Femur (tissue), 1 donor: ENCODE results near the gene LHX6.

ENCODE experiments used
- DNase-seq: peaks from one replicate; pipeline ENCODE4 v3.0.0-alpha.2; 2017

Gene LHX6

DNA sequence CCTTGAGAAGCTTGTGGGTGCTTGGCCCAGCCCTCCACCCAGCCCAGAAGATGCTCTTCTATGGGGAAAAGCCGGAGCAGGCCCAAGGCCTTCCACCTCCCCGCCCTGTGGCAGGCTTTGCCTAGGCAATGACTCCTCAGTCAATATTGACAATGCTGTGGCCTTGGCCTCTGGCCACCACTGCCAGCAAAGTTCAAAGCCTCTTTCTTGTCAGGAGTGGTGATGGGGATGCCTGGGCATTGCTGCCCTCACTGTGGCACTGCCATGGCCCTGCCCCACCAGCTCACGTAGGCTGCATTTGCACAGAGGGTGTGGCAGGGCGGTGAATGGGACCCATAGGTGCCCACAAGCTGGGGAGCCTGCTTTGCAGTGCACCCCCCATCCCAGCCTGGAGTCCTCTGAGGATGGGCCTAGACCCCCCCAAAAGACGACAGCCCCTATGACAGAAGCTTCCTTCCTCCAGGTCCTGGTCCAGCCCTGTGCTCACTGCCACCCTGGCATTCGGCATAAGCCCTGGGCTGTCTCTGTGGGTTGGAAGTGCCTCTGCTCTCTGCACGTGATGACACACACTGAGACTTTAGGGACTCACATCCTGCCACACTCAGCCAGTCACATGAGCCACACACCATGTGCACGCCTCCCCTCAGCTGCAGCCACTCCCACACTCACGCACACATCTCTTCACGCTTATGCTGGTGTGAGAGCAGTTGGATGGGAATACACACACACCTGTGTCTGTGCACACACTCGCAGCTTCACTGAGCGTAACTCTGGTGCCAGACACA lies 38.0 kb downstream of the LHX6 start:
- no peak for DNase-seq

DNA sequence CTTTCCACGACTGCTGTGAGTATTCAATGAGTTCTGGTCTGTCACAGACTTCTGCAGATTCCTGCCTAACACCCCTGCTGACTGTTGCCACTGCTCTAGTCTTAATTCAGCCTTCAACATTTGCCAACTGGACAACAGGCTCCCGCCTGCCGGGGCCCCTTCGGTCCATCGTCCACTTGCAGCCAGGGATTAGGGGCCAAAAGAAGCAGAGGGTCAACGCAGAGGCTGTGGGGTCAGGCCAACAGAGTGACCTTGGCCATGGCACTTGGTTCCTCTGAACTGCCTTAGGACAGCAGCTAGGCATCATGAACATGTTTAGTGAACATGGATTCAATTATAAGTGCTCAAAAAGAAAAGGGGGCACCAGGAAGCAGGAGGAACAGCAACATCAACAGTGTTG lies 40.4 kb downstream of the LHX6 start:
- no peak for DNase-seq

- no peak for DNase-seq
Observed at GRCh38 chr9:122186777-122187470, 41.8 kb downstream of the LHX6 start.

- DNase-seq = no peak
Observed at GRCh38 chr9:122186301-122186700, 42.5 kb downstream of the LHX6 start.

- no peak for DNase-seq
Observed at GRCh38 chr9:122184551-122184950, 44.2 kb downstream of the LHX6 start.

DNA sequence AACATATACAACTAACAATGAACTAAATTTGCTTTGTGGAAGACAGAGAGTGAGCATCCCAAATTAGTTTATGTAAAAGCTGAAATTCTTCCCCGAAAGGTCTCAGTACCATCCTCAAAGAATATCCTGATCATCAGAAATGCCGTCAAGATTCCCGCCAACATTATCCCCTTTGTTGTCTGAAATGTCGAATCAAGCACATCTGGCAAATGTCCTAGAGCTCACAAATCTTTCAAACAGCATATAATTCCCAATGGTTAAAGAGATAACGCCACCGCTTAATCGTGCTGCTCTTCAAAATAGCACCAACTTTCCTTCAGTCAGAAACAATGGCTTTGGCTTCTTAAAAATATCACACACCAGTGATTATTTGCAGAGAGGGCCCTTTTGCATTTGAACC lies 45.3 kb downstream of the LHX6 start:
- no peak for DNase-seq

- no peak for DNase-seq
Observed at GRCh38 chr9:122180633-122181032, 48.1 kb downstream of the LHX6 start.

DNA sequence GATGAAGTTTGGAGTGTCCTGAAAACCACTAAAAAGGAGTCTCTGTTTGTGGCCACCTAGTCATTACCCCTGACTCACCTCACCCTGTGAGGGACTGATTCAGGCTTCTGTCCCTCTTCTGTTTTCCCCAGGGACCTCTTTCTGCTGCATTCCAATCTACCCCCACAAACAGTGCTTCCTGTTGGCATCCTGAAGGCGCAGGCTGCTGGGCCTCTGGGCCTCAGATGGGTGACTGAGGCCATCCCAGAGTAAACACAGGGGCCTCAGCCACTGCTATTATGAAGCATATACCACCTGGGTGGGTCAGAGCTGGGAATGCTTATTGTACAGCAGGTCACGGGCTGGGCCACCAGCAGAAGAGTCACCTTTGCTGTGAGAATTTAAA lies 49.1 kb downstream of the LHX6 start:
- DNase-seq = no peak

- no peak for DNase-seq
Observed at GRCh38 chr9:122179054-122179689, 49.6 kb downstream of the LHX6 start.

GRCh38 chr9:122176916-122177315 lies 51.8 kb downstream of the LHX6 start:
- DNase-seq = no peak

- no peak for DNase-seq
Observed at GRCh38 chr9:122173670-122174069, 55.1 kb downstream of the LHX6 start.

- DNase-seq = no peak
Observed at GRCh38 chr9:122172131-122172530, 56.6 kb downstream of the LHX6 start.

- DNase-seq = no peak
Observed at GRCh38 chr9:122168356-122168755, 60.4 kb downstream of the LHX6 start.

- DNase-seq = no peak
Observed at GRCh38 chr9:122164286-122164685, 64.5 kb downstream of the LHX6 start.

DNA sequence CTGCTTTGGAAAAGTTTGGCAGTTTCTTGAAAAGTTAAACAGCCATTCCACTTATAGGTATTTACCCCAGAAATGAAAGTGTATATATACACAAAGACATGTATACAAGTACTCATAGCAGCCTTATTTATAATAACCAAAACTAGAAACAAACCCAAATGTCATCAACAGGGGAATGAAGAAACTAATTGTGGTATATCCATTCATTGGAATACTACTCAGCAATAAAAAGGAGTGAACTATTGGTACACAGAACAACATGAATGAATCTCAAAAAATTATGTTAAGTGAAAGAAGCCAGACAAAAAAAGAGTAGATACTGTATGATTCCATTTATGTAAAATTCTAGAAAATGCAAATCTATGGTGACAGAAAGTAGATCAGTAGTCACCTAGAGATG lies 66.3 kb downstream of the LHX6 start:
- no peak for DNase-seq

DNA sequence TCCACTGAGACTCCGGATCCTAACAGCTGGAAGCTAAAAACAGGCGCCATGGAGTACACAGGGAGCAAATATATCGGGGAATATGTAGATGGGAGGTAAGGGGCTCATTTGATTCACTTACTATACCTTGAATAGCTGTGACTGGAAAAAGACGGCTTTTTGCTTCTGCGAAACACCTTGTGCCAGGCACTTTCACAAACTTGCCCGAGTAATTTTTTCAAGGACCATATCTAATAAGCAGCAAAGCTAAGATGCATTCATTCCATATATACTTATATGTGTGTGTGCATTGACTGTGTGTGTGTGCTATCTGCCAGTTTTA lies 68.9 kb downstream of the LHX6 start:
- no peak for DNase-seq

GRCh38 chr9:122159026-122159924 lies 69.5 kb downstream of the LHX6 start, which contains the start of the genes MORN5 and NDUFA8:
MORN5 (plus strand) TSS chr9:122159908; CDS start chr9:122159973, 65 bp downstream.
NDUFA8 (minus strand) TSS chr9:122159779; CDS start chr9:122159677, 102 bp downstream.
- DNase-seq = peak; percentile 98

DNA sequence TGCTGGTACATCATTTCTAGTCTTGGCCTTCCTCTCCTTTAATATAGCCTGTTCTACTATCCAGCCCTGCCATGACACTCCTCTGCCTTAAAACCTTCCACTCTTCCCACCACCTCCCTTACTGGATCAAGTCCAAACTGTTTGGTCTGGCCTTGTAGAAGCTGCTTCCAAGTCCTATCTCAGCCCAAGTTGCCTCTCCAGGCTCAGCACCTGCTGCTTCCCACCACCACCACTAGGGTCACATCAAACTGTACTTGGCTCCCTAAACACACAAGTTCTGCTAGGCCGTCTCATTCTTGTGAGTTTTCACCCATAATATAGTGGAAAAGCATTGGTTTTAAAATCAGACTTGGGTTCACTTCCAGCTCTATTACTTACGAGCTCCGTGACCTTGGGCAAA lies 70.6 kb downstream of the LHX6 start:
- no peak for DNase-seq

GRCh38 chr9:122155796-122156195 lies 73.0 kb downstream of the LHX6 start:
- DNase-seq = no peak
